ENCODE data around the gene FADS2.
A peak's percentile ranks its signal among the peaks of the same experiment; 100 is the strongest.

The FADS2 gene

GRCh38 chr11:61814247-61814957, 13.7 kb upstream of the FADS2 start:
- H3K79me2 ChIP-seq, result no peaks in the 10 kb centered on the region

GRCh38 chr11:61814958-61815789, 12.9 kb upstream of the FADS2 start:
- Histone ChIP-seq H2AFZ (peak overlapping the region; percentile 82), H3K79me2 (no peaks in the 10 kb centered on the region), H3K4me3 (ENCODE audit: low read depth, low read length) (peak overlapping the region; percentile 79), H3K27ac (peak overlapping the region; percentile 89), H3K9me3 (ENCODE audit: control insufficient read depth, low read length) (no peaks in the 10 kb centered on the region), H3K4me1 (no peaks in the 10 kb centered on the region), H3K36me3 (ENCODE audit: control insufficient read depth, insufficient read depth, low read length) (no peaks in the 10 kb centered on the region), H3K4me2 (ENCODE audit: low read length) (peak overlapping the region; percentile 96), H3K9ac (peak overlapping the region; percentile 28), H3K27me3 (ENCODE audit: control insufficient read depth, insufficient read depth, low read length) (no peaks in the 10 kb centered on the region)
- TF ChIP-seq CTCF (IDR thresholded peaks at IDR 0.05), result no peak

More at GRCh38 chr11:61814247-61814957, 13.7 kb upstream of the FADS2 start:
- peak overlapping the region; percentile 89 for H3K27ac ChIP-seq
- TF ChIP-seq CTCF (IDR thresholded peaks at IDR 0.05), result no peak
- H2AFZ ChIP-seq, result peak overlapping the region; percentile 82
- H3K36me3 ChIP-seq (ENCODE audit: control insufficient read depth, insufficient read depth, low read length), result no peaks in the 10 kb centered on the region
- H3K4me2 ChIP-seq (ENCODE audit: low read length), result peak overlapping the region; percentile 88
- H3K4me1 ChIP-seq, result no peaks in the 10 kb centered on the region
- no peak overlapping the region for H3K9ac ChIP-seq
- H3K27me3 ChIP-seq (ENCODE audit: control insufficient read depth, insufficient read depth, low read length), result no peaks in the 10 kb centered on the region
- peak overlapping the region; percentile 79 for H3K4me3 ChIP-seq (ENCODE audit: low read depth, low read length)
- H3K9me3 ChIP-seq (ENCODE audit: control insufficient read depth, low read length), result no peaks in the 10 kb centered on the region

GRCh38 chr11:61815790-61816735, 12.0 kb upstream of the FADS2 start:
- no peaks in the 10 kb centered on the region for H3K36me3 ChIP-seq (ENCODE audit: control insufficient read depth, insufficient read depth, low read length)
- H3K9ac ChIP-seq, result no peak overlapping the region
- H3K27me3 ChIP-seq (ENCODE audit: control insufficient read depth, insufficient read depth, low read length), result no peaks in the 10 kb centered on the region
- H3K9me3 ChIP-seq (ENCODE audit: control insufficient read depth, low read length), result no peaks in the 10 kb centered on the region
- peak overlapping the region; percentile 79 for H3K4me3 ChIP-seq (ENCODE audit: low read depth, low read length)
- H3K4me2 ChIP-seq (ENCODE audit: low read length), result peak overlapping the region; percentile 96
- H3K4me1 ChIP-seq, result no peaks in the 10 kb centered on the region
- H2AFZ ChIP-seq, result peak overlapping the region; percentile 82
- H3K27ac ChIP-seq, result peak overlapping the region; percentile 89
- no peak for TF ChIP-seq CTCF (IDR thresholded peaks at IDR 0.05)
- no peaks in the 10 kb centered on the region for H3K79me2 ChIP-seq

GRCh38 chr11:61816736-61817455, 11.2 kb upstream of the FADS2 start, which contains the start of gene FADS1:
FADS1 (minus strand) TSS chr11:61817003; CDS start chr11:61816929, 74 bp downstream.
- peak within 1 kb of the TSS; percentile 96 for H3K4me2 ChIP-seq (ENCODE audit: low read length)
- peak within 1 kb of the TSS; percentile 82 for H2AFZ ChIP-seq
- peak within 1 kb of the TSS; percentile 79 for H3K4me3 ChIP-seq (ENCODE audit: low read depth, low read length)
- TF ChIP-seq CTCF (IDR thresholded peaks at IDR 0.05), result peak; percentile 52
- no peaks in the 10 kb centered on the region for H3K4me1 ChIP-seq
- H3K9me3 ChIP-seq (ENCODE audit: control insufficient read depth, low read length), result no peaks in the 10 kb centered on the region
- no peaks in the 10 kb centered on the region for H3K79me2 ChIP-seq
- no peaks in the 10 kb centered on the region for H3K27me3 ChIP-seq (ENCODE audit: control insufficient read depth, insufficient read depth, low read length)
- no peak within 1 kb of the TSS for H3K9ac ChIP-seq
- H3K36me3 ChIP-seq (ENCODE audit: control insufficient read depth, insufficient read depth, low read length), result no peaks in the 10 kb centered on the region
- peak within 1 kb of the TSS; percentile 89 for H3K27ac ChIP-seq
